H9 (cell line): ENCODE data around the gene ATP5MC3. TPM values are rescaled to one million over a fixed set of nuclear protein-coding genes. Genes with fewer than 3 reads are reported as not detected.

Experiments
- DNase-seq: peaks from one replicate; pipeline ENCODE4 v3.0.0-alpha.2; 2017
- H2AFZ ChIP-seq: one replicate; pipeline ENCODE4 v1.6.1; 2013; ENCODE audit warnings: mild to moderate bottlenecking, low read length, control low read depth, moderate library complexity
- H2AK5ac ChIP-seq: 2 replicates; pipeline ENCODE4 v1.6.1; 2013; ENCODE audit warnings: low read length, control low read depth, mixed read lengths; ENCODE audit not compliant: insufficient read length
- H2BK120ac ChIP-seq: one replicate; pipeline ENCODE4 v1.6.1; 2013; ENCODE audit warnings: low read depth, mild to moderate bottlenecking, low read length, control low read depth, inconsistent platforms; ENCODE audit not compliant: poor library complexity, severe bottlenecking
- H2BK12ac ChIP-seq: 2 replicates; pipeline ENCODE4 v1.6.1; 2013; ENCODE audit warnings: low read length, control low read depth, mixed read lengths, low read depth; ENCODE audit not compliant: insufficient read length
- H2BK15ac ChIP-seq: 2 replicates; pipeline ENCODE4 v1.6.1; 2013; ENCODE audit warnings: low read depth, low read length, control low read depth
- H2BK20ac ChIP-seq: one replicate; pipeline ENCODE4 v1.6.1; 2013; ENCODE audit warnings: low read depth, mild to moderate bottlenecking, low read length, control low read depth, inconsistent platforms; ENCODE audit not compliant: poor library complexity, severe bottlenecking
- H2BK5ac ChIP-seq: 2 replicates; pipeline ENCODE4 v1.6.1; 2013; ENCODE audit warnings: low read length, control low read depth, mixed read lengths; ENCODE audit not compliant: insufficient read length
- H3K14ac ChIP-seq: 2 replicates; pipeline ENCODE4 v1.6.1; 2013; ENCODE audit warnings: low read length, control low read depth; ENCODE audit not compliant: insufficient read depth
- H3K18ac ChIP-seq: 2 replicates; pipeline ENCODE4 v1.6.1; 2013; ENCODE audit warnings: low read depth, mild to moderate bottlenecking, mixed read lengths, low read length, control low read depth; ENCODE audit not compliant: insufficient read length
- H3K23ac ChIP-seq: 2 replicates; pipeline ENCODE4 v1.6.1; 2013; ENCODE audit warnings: low read length, control low read depth, mixed read lengths, low read depth; ENCODE audit not compliant: insufficient read length
- H3K23me2 ChIP-seq: 2 replicates; pipeline ENCODE4 v1.6.1; 2013; ENCODE audit warnings: low read depth, mild to moderate bottlenecking, mixed read lengths, low read length, control low read depth; ENCODE audit not compliant: insufficient read length, poor library complexity, severe bottlenecking
- H3K27ac ChIP-seq: 2 replicates; pipeline ENCODE4 v1.5.1; 2013; ENCODE audit warnings: low read length, control low read depth, mixed read lengths, low read depth; ENCODE audit not compliant: insufficient read length
- H3K27me3 ChIP-seq: 2 replicates; pipeline ENCODE4 v1.6.1; 2013; ENCODE audit warnings: low read length, control low read depth, inconsistent platforms; ENCODE audit not compliant: insufficient read depth
- H3K4ac ChIP-seq: 2 replicates; pipeline ENCODE4 v1.6.1; 2013; ENCODE audit warnings: low read depth, mild to moderate bottlenecking, control low read depth, inconsistent platforms, low read length, moderate library complexity
- H3K4me1 ChIP-seq: 2 replicates; pipeline ENCODE4 v1.6.1; 2013; ENCODE audit warnings: low read length, control low read depth, inconsistent platforms; ENCODE audit not compliant: insufficient read depth
- H3K4me2 ChIP-seq: 2 replicates; pipeline ENCODE4 v1.6.1; 2013; ENCODE audit warnings: low read length, control low read depth, mixed read lengths; ENCODE audit not compliant: insufficient read length, insufficient read depth
- H3K56ac ChIP-seq: 2 replicates; pipeline ENCODE4 v1.6.1; 2013; ENCODE audit warnings: low read depth, mild to moderate bottlenecking, mixed read lengths, low read length, control low read depth; ENCODE audit not compliant: insufficient read length
- H3K79me1 ChIP-seq: 2 replicates; pipeline ENCODE4 v1.6.1; 2013; ENCODE audit warnings: low read depth, mild to moderate bottlenecking, moderate library complexity, low read length, control low read depth, inconsistent platforms; ENCODE audit not compliant: insufficient read depth, poor library complexity, severe bottlenecking
- H3K79me2 ChIP-seq: 2 replicates; pipeline ENCODE4 v1.6.1; 2013; ENCODE audit warnings: low read length, control low read depth, inconsistent platforms; ENCODE audit not compliant: insufficient read depth
- H3K9ac ChIP-seq: 2 replicates; pipeline ENCODE4 v1.6.1; 2013; ENCODE audit warnings: low read length, control low read depth, mixed read lengths; ENCODE audit not compliant: insufficient read length; ENCODE audit errors: extremely low read depth
- H3K9me3 ChIP-seq: one replicate; pipeline ENCODE4 v1.6.1; 2013; ENCODE audit warnings: low read depth, low read length, inconsistent platforms; ENCODE audit not compliant: control insufficient read depth
- H3T11ph ChIP-seq: one replicate; pipeline ENCODE4 v1.6.1; 2013; ENCODE audit warnings: mild to moderate bottlenecking, low read length, control low read depth, inconsistent platforms
- H4K20me1 ChIP-seq: one replicate; pipeline ENCODE4 v1.6.1; 2013; ENCODE audit not compliant: control insufficient read depth, insufficient read length, insufficient read depth
- H4K5ac ChIP-seq: 2 replicates; pipeline ENCODE4 v1.6.1; 2013; ENCODE audit warnings: low read depth, mild to moderate bottlenecking, mixed read lengths, low read length, control low read depth; ENCODE audit not compliant: insufficient read length
- H4K8ac ChIP-seq: replicated peaks from 2 replicates; pipeline ENCODE4 v1.6.1; 2013; ENCODE audit warnings: low read length, control low read depth, mixed read lengths, low read depth; ENCODE audit not compliant: insufficient read length
- H4K91ac ChIP-seq: 2 replicates; pipeline ENCODE4 v1.6.1; 2013; ENCODE audit warnings: low read depth, mild to moderate bottlenecking, moderate library complexity, mixed read lengths, low read length, control low read depth; ENCODE audit not compliant: insufficient read length
- H3K27ac Mint-ChIP-seq, 3 experiments: 2 replicates in 2 of 3; 3 replicates in 1 of 3; pipeline ENCODE4 v1.8.0; 2020 to 2021; ENCODE audit warnings: mixed read lengths in 3 of 3, mild to moderate bottlenecking in 1 of 3, moderate library complexity in 1 of 3
- H3K27me3 Mint-ChIP-seq: 2 replicates; pipeline ENCODE4 v1.8.0; 2021; ENCODE audit warnings: low read depth, mild to moderate bottlenecking, moderate library complexity, mixed read lengths
- H3K36me3 Mint-ChIP-seq, 3 experiments: 2 replicates in 2 of 3; 3 replicates in 1 of 3; pipeline ENCODE4 v1.8.0; 2020 to 2021; ENCODE audit warnings: low read depth in 3 of 3, mixed read lengths in 3 of 3; ENCODE audit not compliant: insufficient read depth in 1 of 3
- H3K4me1 Mint-ChIP-seq, 2 experiments: 2 replicates each; pipeline ENCODE4 v1.8.0; 2020; ENCODE audit warnings: mixed read lengths in 2 of 2
- H3K4me3 Mint-ChIP-seq, 2 experiments: 2 replicates in 1 of 2; 3 replicates in 1 of 2; pipeline ENCODE4 v1.8.0; 2020 to 2021; ENCODE audit warnings: mild to moderate bottlenecking in 2 of 2, mixed read lengths in 2 of 2, moderate library complexity in 1 of 2
- H3K9me3 Mint-ChIP-seq, 2 experiments: 2 replicates in 1 of 2; 3 replicates in 1 of 2; pipeline ENCODE4 v1.8.0; 2020; ENCODE audit warnings: mild to moderate bottlenecking in 2 of 2, mixed read lengths in 2 of 2, moderate library complexity in 1 of 2
- WGBS: extraction: QIAGEN DNeasy Blood & Tissue Kit; methylation state at CpG from one replicate; pipeline ENCODE4 v1.1.7; 2013; ENCODE audit warnings: missing lambda C conversion rate, low lambda C conversion rate, mixed read lengths; ENCODE audit not compliant: insufficient read length; ENCODE audit errors: extremely low coverage; 5-methylcytosine and 5-hydroxymethylcytosine counted together
- total RNA-seq: library from RNA; stranded (reverse); gene quantifications from 2 replicates; pipeline ENCODE4 v1.2.1, GENCODE V29; 2021
- TF ChIP-seq, protein P1 (sequence below): fragments of 200-600 bp; sonication (generic); conservative IDR thresholded peaks from 3 replicates; pipeline ENCODE4 v1.8.0; 2021; ENCODE audit warnings: antibody characterized with exemption, mild to moderate bottlenecking

The ATP5MC3 gene
- total RNA-seq, 1 experiment from 2014 or later: 326 TPM

- Histone ChIP-seq H4K5ac (no peak overlapping the region), H3K23me2 (no peaks in the 10 kb centered on the region), H3K4me1 (no peaks in the 10 kb centered on the region), H4K8ac (no peak overlapping the region), H4K91ac (no peak overlapping the region), H3K27ac (no peak overlapping the region), H2BK5ac (no peak overlapping the region), H2AFZ (no peak overlapping the region), H4K20me1 (no peaks in the 10 kb centered on the region), H2BK120ac (no peak overlapping the region), H3K56ac (no peak overlapping the region), H3K4ac (no peak overlapping the region), H2BK20ac (no peak overlapping the region), H2BK12ac (no peak overlapping the region), H3K4me2 (no peak overlapping the region), H3T11ph (no peak overlapping the region), H3K9ac (no peak overlapping the region), H3K79me2 (peaks cover 12% of the 10 kb centered on the region; the same call in 1 of the 2 replicates), H2AK5ac (no peak overlapping the region), H3K23ac (no peak overlapping the region), H2BK15ac (no peak overlapping the region), H3K27me3 (no peaks in the 10 kb centered on the region), H3K79me1 (peaks cover 10% of the 10 kb centered on the region), H3K14ac (no peak overlapping the region), H3K18ac (no peak overlapping the region), H3K9me3 (no peaks in the 10 kb centered on the region)
- Mint-ChIP-seq H3K27me3 (no peaks in the 10 kb centered on the region), H3K4me3 (no peak overlapping the region), H3K9me3 (no peaks in the 10 kb centered on the region), H3K4me1 (peaks cover 7 to 11% of the 10 kb centered on the region in 2 experiments), H3K36me3 (peaks cover 13 to 31% (median 31%) of the 10 kb centered on the region in 3 experiments; a peak in 6 of 7 replicates), H3K27ac (no peak overlapping the region)
- TF ChIP-seq, protein P1, sequence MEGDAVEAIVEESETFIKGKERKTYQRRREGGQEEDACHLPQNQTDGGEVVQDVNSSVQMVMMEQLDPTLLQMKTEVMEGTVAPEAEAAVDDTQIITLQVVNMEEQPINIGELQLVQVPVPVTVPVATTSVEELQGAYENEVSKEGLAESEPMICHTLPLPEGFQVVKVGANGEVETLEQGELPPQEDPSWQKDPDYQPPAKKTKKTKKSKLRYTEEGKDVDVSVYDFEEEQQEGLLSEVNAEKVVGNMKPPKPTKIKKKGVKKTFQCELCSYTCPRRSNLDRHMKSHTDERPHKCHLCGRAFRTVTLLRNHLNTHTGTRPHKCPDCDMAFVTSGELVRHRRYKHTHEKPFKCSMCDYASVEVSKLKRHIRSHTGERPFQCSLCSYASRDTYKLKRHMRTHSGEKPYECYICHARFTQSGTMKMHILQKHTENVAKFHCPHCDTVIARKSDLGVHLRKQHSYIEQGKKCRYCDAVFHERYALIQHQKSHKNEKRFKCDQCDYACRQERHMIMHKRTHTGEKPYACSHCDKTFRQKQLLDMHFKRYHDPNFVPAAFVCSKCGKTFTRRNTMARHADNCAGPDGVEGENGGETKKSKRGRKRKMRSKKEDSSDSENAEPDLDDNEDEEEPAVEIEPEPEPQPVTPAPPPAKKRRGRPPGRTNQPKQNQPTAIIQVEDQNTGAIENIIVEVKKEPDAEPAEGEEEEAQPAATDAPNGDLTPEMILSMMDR: no peak
- WGBS: no CpG with 5 or more reads among the region's 4 CpGs
- DNase-seq: no peak
Measured at GRCh38 chr2:175147186-175147585, 34.3 kb downstream of the ATP5MC3 start.
